Skin of body (tissue), 2 donors: ENCODE data around the gene KRT4. TPM values are rescaled to one million over a fixed set of nuclear protein-coding genes. Genes with fewer than 3 reads are reported as not detected.

Experiments used
- small RNA-seq: library from RNA; depleted of rRNA; stranded (forward); fragments of <200 nt; gene quantifications from one replicate; pipeline ENCODE3, GENCODE V24; 2014; ENCODE audit warnings: low replicate concordance
- total RNA-seq: library from RNA; depleted of rRNA; stranded (reverse); fragments of >200 nt; gene quantifications from one replicate; pipeline ENCODE4 v1.2.3, GENCODE V29; 2014

Gene KRT4
- total RNA-seq, 1 donor from 2014 or later: 0.99 TPM

Small RNA genes lying within 50 kb of the gene (small RNA-seq; reads per million reads assigned to genes)
- gene AC107016.2: not detected

Other genes with a start within 250 kb of the KRT4 start
- gene KRT74, start 240.3 kb downstream of the KRT4 start, total RNA-seq: 133 TPM
- gene KRT72, start 212.7 kb downstream of the KRT4 start, total RNA-seq: 12.0 TPM
- 22.2 TPM for gene KRT73, start 195.6 kb downstream of the KRT4 start, total RNA-seq
- 12.1 TPM for gene KRT2, start 161.9 kb downstream of the KRT4 start, total RNA-seq
- gene KRT1, start 133.7 kb downstream of the KRT4 start, total RNA-seq: 791 TPM
- gene KRT77, start 110.6 kb downstream of the KRT4 start, total RNA-seq: 110 TPM
- gene KRT76, start 36.8 kb downstream of the KRT4 start, total RNA-seq: not detected
- gene KRT3, start 18.0 kb downstream of the KRT4 start, total RNA-seq: 0.10 TPM
- 68.7 TPM for gene KRT79, start 20.2 kb upstream of the KRT4 start, total RNA-seq
- 13.7 TPM for gene KRT78, start 34.9 kb upstream of the KRT4 start, total RNA-seq
- gene KRT8, start 91.0 kb upstream of the KRT4 start, total RNA-seq: 16.2 TPM
- gene KRT18, start 135.0 kb upstream of the KRT4 start, total RNA-seq: 28.6 TPM
- gene EIF4B, start 192.3 kb upstream of the KRT4 start, total RNA-seq: 677 TPM
- gene TNS2, start 235.9 kb upstream of the KRT4 start, total RNA-seq: 28.9 TPM